ENCODE measurements around the gene SOS2.

DNA sequence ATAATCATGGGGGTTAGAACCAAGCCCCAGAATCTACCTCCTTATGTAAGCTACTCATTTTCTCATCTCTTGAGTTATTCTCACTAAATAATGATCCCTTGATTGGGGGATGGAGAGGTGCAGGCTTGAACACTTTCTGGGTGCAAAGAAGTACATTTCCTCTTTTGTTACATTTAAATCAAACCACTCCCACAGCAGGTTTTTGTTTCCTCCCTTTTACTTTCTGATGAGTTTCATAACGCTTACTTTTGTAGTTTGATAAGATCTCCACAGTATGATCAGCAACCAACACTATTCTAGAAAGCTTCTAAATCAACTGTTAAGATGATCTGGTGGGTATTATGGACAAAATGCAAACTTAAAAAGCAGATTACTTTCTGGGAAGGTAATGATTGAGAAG, 135.5 kb downstream of the SOS2 start:
- TF ChIP-seq, protein P1, sequence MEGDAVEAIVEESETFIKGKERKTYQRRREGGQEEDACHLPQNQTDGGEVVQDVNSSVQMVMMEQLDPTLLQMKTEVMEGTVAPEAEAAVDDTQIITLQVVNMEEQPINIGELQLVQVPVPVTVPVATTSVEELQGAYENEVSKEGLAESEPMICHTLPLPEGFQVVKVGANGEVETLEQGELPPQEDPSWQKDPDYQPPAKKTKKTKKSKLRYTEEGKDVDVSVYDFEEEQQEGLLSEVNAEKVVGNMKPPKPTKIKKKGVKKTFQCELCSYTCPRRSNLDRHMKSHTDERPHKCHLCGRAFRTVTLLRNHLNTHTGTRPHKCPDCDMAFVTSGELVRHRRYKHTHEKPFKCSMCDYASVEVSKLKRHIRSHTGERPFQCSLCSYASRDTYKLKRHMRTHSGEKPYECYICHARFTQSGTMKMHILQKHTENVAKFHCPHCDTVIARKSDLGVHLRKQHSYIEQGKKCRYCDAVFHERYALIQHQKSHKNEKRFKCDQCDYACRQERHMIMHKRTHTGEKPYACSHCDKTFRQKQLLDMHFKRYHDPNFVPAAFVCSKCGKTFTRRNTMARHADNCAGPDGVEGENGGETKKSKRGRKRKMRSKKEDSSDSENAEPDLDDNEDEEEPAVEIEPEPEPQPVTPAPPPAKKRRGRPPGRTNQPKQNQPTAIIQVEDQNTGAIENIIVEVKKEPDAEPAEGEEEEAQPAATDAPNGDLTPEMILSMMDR (IDR thresholded peaks at IDR 0.05): no peak
- TF ChIP-seq POLR2AphosphoS5 (IDR thresholded peaks at IDR 0.05) (no peak), POLR2A (IDR thresholded peaks at IDR 0.05) (no peak), EP300 (IDR thresholded peaks at IDR 0.05) (no peak)
